SK-N-SH treated with all-trans-retinoic acid at 6 μM for 48 hours (cell line): ENCODE results near the gene CAND2.
A peak's percentile ranks its signal among the peaks of the same experiment; 100 is the strongest.

Experiments used
- ATAC-seq: fragments of 200-7000 bp; cut with Tn5 transposase; 3 replicates; pipeline ENCODE4 v1.9.1; 2020; ENCODE audit warnings: mild to moderate bottlenecking, moderate library complexity
- ARNTL ChIP-seq: fragments of 450-650 bp; formaldehyde crosslinking; IDR thresholded peaks from 2 replicates; pipeline ENCODE4 v1.5.0; 2020; ENCODE audit warnings: low read depth, mild to moderate bottlenecking, moderate library complexity, borderline replicate concordance
- BACH2 ChIP-seq: fragments of 250-450 bp; sonication (Bioruptor Pico); IDR thresholded peaks from 2 replicates; pipeline ENCODE4 v1.9.0; 2021; ENCODE audit warnings: mild to moderate bottlenecking, borderline replicate concordance
- CREB5 ChIP-seq: fragments of 250-450 bp; sonication (Bioruptor Pico); IDR thresholded peaks from 2 replicates; pipeline ENCODE4 v1.5.1; 2020; ENCODE audit warnings: low read depth, mild to moderate bottlenecking, moderate library complexity
- CSDC2 ChIP-seq: fragments of 250-450 bp; sonication (Bioruptor Pico); IDR thresholded peaks from 2 replicates; pipeline ENCODE4 v1.5.0; 2020; ENCODE audit warnings: mild to moderate bottlenecking, moderate library complexity
- ESRRG ChIP-seq: fragments of 250-450 bp; sonication (Bioruptor Pico); IDR thresholded peaks from 2 replicates; pipeline ENCODE4 v1.6.1; 2021; ENCODE audit warnings: mild to moderate bottlenecking
- GLIS3 ChIP-seq: fragments of 250-450 bp; sonication (Bioruptor Pico); IDR thresholded peaks from 2 replicates; pipeline ENCODE4 v1.5.0; 2020; ENCODE audit warnings: mild to moderate bottlenecking, moderate library complexity
- ISL1 ChIP-seq: fragments of 250-450 bp; sonication (Bioruptor Pico); IDR thresholded peaks from 2 replicates; pipeline ENCODE4 v2.1.2; 2022; ENCODE audit warnings: mild to moderate bottlenecking, moderate library complexity
- OSR1 ChIP-seq: fragments of 250-450 bp; sonication (Bioruptor Pico); IDR thresholded peaks from 2 replicates; pipeline ENCODE4 v1.8.0; 2022; ENCODE audit warnings: moderate library complexity, mild to moderate bottlenecking, inconsistent platforms
- PPARA ChIP-seq: fragments of 250-450 bp; sonication (Bioruptor Pico); IDR thresholded peaks from 2 replicates; pipeline ENCODE4 v1.5.0; 2020; ENCODE audit warnings: mild to moderate bottlenecking, borderline replicate concordance
- RARB ChIP-seq: fragments of 250-450 bp; sonication (Bioruptor Pico); IDR thresholded peaks from 2 replicates; pipeline ENCODE4 v1.8.0; 2021; ENCODE audit warnings: mild to moderate bottlenecking, moderate library complexity
- SNAI2 ChIP-seq: fragments of 250-450 bp; sonication (Bioruptor Pico); IDR thresholded peaks from 2 replicates; pipeline ENCODE4 v1.5.0; 2020; ENCODE audit warnings: mild to moderate bottlenecking, moderate library complexity
- TCF4 ChIP-seq: fragments of 250-450 bp; sonication (Bioruptor Pico); IDR thresholded peaks from 2 replicates; pipeline ENCODE4 v1.8.0; 2021; ENCODE audit warnings: mild to moderate bottlenecking, moderate library complexity, borderline replicate concordance
- TOX ChIP-seq: fragments of 250-450 bp; sonication (Bioruptor Pico); IDR thresholded peaks from 2 replicates; pipeline ENCODE4 v1.8.0; 2021; ENCODE audit warnings: mild to moderate bottlenecking, moderate library complexity, borderline replicate concordance
- TSHZ2 ChIP-seq: fragments of 250-450 bp; sonication (Bioruptor Pico); IDR thresholded peaks from 2 replicates; pipeline ENCODE4 v1.5.0; 2020; ENCODE audit warnings: mild to moderate bottlenecking, moderate library complexity
- ZC3H10 ChIP-seq: fragments of 250-450 bp; sonication (Bioruptor Pico); IDR thresholded peaks from 2 replicates; pipeline ENCODE4 v1.5.1; 2021; ENCODE audit warnings: mild to moderate bottlenecking, moderate library complexity
- ZFP30 ChIP-seq: fragments of 450-650 bp; formaldehyde crosslinking; IDR thresholded peaks from 2 replicates; pipeline ENCODE4 v1.5.0; 2022; ENCODE audit warnings: mild to moderate bottlenecking, moderate library complexity
- ZNF70 ChIP-seq: fragments of 450-650 bp; formaldehyde crosslinking; IDR thresholded peaks from 2 replicates; pipeline ENCODE4 v1.5.0; 2020; ENCODE audit warnings: mild to moderate bottlenecking, moderate library complexity
- ZNF8 ChIP-seq: fragments of 450-650 bp; formaldehyde crosslinking; IDR thresholded peaks from 2 replicates; pipeline ENCODE4 v1.5.0; 2020; ENCODE audit warnings: mild to moderate bottlenecking, moderate library complexity
- TF ChIP-seq, protein P1 (sequence below): fragments of 250-450 bp; sonication (Bioruptor Pico); IDR thresholded peaks from 2 replicates; pipeline ENCODE4 v1.5.1; 2021; ENCODE audit warnings: mild to moderate bottlenecking, moderate library complexity
- TF ChIP-seq, protein P2 (sequence below): fragments of 250-450 bp; sonication (Bioruptor Pico); IDR thresholded peaks from 2 replicates; pipeline ENCODE4 v1.8.0; 2021; ENCODE audit warnings: low read depth, mild to moderate bottlenecking, moderate library complexity, borderline replicate concordance

Gene CAND2

DNA sequence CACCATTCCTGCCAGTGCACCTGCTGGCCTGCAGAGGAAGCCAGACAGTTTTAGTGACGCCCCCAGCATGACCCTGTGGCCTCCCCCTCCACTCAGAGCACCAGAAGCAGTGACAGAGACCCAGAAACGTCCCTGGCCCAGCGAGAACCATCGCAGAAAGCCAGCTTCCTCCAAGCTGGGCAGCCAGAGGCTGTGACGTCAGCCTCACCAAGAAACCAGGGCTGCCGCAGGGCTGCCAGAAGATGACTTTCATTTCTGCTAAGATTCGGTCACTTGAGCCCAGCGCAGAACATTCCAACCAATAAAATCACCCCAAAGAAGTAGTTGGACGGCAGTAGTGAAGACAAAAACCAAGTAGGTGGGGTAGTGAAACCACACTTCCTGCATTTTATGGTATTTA lies 74.5 kb downstream of the CAND2 start:
- no peak for ATAC-seq
- TF ChIP-seq TOX (CRISPR knock-in tag) = no peak
- TF ChIP-seq ZNF8 (CRISPR knock-in tag) = no peak
- no peak for TF ChIP-seq ZFP30 (CRISPR knock-in tag)
- no peak for TF ChIP-seq RARB
- TF ChIP-seq ZC3H10 (CRISPR knock-in tag) = no peak
- TF ChIP-seq OSR1 (CRISPR knock-in tag) = no peak
- TF ChIP-seq, protein P1, sequence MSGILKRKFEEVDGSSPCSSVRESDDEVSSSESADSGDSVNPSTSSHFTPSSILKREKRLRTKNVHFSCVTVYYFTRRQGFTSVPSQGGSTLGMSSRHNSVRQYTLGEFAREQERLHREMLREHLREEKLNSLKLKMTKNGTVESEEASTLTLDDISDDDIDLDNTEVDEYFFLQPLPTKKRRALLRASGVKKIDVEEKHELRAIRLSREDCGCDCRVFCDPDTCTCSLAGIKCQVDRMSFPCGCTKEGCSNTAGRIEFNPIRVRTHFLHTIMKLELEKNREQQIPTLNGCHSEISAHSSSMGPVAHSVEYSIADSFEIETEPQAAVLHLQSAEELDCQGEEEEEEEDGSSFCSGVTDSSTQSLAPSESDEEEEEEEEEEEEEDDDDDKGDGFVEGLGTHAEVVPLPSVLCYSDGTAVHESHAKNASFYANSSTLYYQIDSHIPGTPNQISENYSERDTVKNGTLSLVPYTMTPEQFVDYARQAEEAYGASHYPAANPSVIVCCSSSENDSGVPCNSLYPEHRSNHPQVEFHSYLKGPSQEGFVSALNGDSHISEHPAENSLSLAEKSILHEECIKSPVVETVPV (CRISPR knock-in tag) = no peak
- TF ChIP-seq, protein P2, sequence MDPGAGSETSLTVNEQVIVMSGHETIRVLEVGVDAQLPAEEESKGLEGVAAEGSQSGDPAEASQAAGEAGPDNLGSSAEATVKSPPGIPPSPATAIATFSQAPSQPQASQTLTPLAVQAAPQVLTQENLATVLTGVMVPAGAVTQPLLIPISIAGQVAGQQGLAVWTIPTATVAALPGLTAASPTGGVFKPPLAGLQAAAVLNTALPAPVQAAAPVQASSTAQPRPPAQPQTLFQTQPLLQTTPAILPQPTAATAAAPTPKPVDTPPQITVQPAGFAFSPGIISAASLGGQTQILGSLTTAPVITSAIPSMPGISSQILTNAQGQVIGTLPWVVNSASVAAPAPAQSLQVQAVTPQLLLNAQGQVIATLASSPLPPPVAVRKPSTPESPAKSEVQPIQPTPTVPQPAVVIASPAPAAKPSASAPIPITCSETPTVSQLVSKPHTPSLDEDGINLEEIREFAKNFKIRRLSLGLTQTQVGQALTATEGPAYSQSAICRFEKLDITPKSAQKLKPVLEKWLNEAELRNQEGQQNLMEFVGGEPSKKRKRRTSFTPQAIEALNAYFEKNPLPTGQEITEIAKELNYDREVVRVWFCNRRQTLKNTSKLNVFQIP (CRISPR knock-in tag) = no peak
- TF ChIP-seq ISL1 = no peak
- no peak for TF ChIP-seq CREB5 (CRISPR knock-in tag)
- no peak for TF ChIP-seq GLIS3 (CRISPR knock-in tag)

DNA sequence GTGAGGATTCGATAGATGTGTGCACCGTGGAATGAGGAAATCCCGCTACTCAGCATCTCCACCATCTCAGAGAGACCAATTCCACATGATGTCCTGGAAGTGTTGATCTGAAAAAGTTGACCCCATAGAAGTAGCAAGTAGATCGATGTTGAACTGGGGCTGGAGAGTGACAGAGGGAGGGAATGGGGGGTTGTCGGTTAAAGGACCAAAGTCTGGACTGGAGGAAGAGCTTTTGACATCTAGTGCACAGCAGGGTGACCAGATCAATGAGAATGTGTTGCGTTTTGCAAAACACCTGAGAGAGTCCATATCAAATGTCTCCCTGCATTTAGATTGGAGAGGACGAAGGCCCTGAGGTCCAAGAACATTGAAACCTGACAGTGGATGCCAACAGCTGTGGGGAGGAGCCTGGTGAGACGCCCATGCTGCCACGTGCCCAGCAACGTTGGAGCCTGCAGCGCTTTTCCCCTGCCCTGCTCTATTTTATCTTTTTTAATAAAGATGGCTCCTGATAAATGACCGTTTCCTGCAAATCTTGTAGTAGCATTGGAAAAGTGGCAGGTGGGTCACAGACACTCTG lies 75.0 kb downstream of the CAND2 start:
- TF ChIP-seq SNAI2 (no peak), CREB5 (CRISPR knock-in tag) (no peak), ZNF70 (no peak), TOX (CRISPR knock-in tag) (no peak), ZFP30 (CRISPR knock-in tag) (no peak), BACH2 (CRISPR knock-in tag) (no peak), ZC3H10 (CRISPR knock-in tag) (no peak)
- TF ChIP-seq, all 23 proteins: peak for 0
- ATAC-seq = no peak

GRCh38 chr3:12875857-12876836 lies 79.7 kb downstream of the CAND2 start:
- peak; percentile 86 for ATAC-seq
- TF ChIP-seq ARNTL (no peak), OSR1 (CRISPR knock-in tag) (no peak), CREB5 (CRISPR knock-in tag) (no peak), CSDC2 (CRISPR knock-in tag) (no peak), TSHZ2 (CRISPR knock-in tag) (no peak), PPARA (no peak), ISL1 (no peak), ESRRG (CRISPR knock-in tag) (no peak), TCF4 (CRISPR knock-in tag) (no peak), RARB (no peak), GLIS3 (CRISPR knock-in tag) (no peak)
- TF ChIP-seq, protein P1 (CRISPR knock-in tag) = no peak
